Tibial nerve (tissue), 4 donors: ENCODE results near the gene PNPLA5. TPM values are rescaled to one million over a fixed set of nuclear protein-coding genes. Genes with fewer than 3 reads are reported as not detected.

Source experiments
- DNase-seq, 2 donors: peaks; one replicate each; pipeline ENCODE4 v3.0.0-alpha.2; 2019; ENCODE audit warnings: low spot score in 2 of 2
- H3K27ac ChIP-seq, 4 donors: fragments of 200-600 bp; sonication (generic) in 3 of 4; one replicate each; pipeline ENCODE4 v1.5.1; 2017 to 2019; ENCODE audit warnings: mild to moderate bottlenecking in 1 of 4
- H3K27me3 ChIP-seq, 2 donors: fragments of 200-600 bp; sonication (generic) in 1 of 2; one replicate each; pipeline versions ENCODE4 v1.5.1 to v1.6.0; 2017 to 2019
- H3K36me3 ChIP-seq, 3 donors: fragments of 200-600 bp; sonication (generic); one replicate each; pipeline ENCODE4 v1.5.1; 2018 to 2019
- H3K4me1 ChIP-seq, 4 donors: fragments of 200-600 bp; sonication (generic) in 3 of 4; one replicate each; pipeline ENCODE4 v1.5.1; 2017 to 2019
- H3K4me3 ChIP-seq, 4 donors: fragments of 200-600 bp; sonication (generic) in 3 of 4; one replicate each; pipeline ENCODE4 v1.5.1; 2017 to 2019; ENCODE audit warnings: mild to moderate bottlenecking in 1 of 4, moderate library complexity in 1 of 4
- H3K9me3 ChIP-seq, 4 donors: fragments of 200-600 bp; sonication (generic) in 3 of 4; one replicate each; pipeline ENCODE4 v1.5.1; 2017 to 2019
- CTCF ChIP-seq, 5 experiments: fragments of 200-600 bp in 3 of 5; fragments of 450-650 bp in 2 of 5; sonication (generic) in 3 of 5; IDR thresholded peaks; one replicate each; pipeline ENCODE4 v1.5.1; 2016 to 2019; ENCODE audit warnings: antibody characterized with exemption in 5 of 5, mild to moderate bottlenecking in 3 of 5, moderate library complexity in 2 of 5
- EP300 ChIP-seq, 2 donors: sonication (generic); formaldehyde crosslinking; IDR thresholded peaks; one replicate each; pipeline ENCODE4 v1.6.1; 2017; ENCODE audit warnings: antibody characterized with exemption in 2 of 2, mild to moderate bottlenecking in 1 of 2
- POLR2A ChIP-seq, 2 donors: fragments of 450-650 bp; IDR thresholded peaks; one replicate each; pipeline ENCODE4 v1.6.1; 2017; ENCODE audit warnings: antibody characterized with exemption in 2 of 2, mild to moderate bottlenecking in 2 of 2, moderate library complexity in 2 of 2
- WGBS, 2 donors: methylation state at CpG; one replicate each; pipeline ENCODE4 v1.1.5; 2018; 5-methylcytosine and 5-hydroxymethylcytosine counted together
- total RNA-seq, 4 donors: library from RNA; depleted of rRNA; stranded (reverse); fragments of >200 nt; gene quantifications; one replicate each; pipeline ENCODE4 v1.1.0, GENCODE V29; 2016

PNPLA5 gene
- not detected for total RNA-seq

GRCh38 chr22:43891360-43892182 is at the start of gene PNPLA5:
Gene PNPLA5, minus strand, starts transcription at chr22:43892013. Its CDS starts 133 bp downstream, at chr22:43891880.
- Histone ChIP-seq H3K4me3 (no peak within 1 kb of the TSS), H3K27ac (no peak within 1 kb of the TSS), H3K9me3 (no peaks in the 10 kb centered on the region), H3K27me3 (peaks cover 0 to 72% of the 10 kb centered on the region in 2 donors), H3K36me3 (no peaks in the 10 kb centered on the region), H3K4me1 (peaks cover 0 to 12% (median 0%) of the 10 kb centered on the region in 4 donors)
- 2 to 6% methylated on average over 6 to 51 of the region's 72 CpGs for WGBS, 2 donors
- no peak for DNase-seq
- TF ChIP-seq CTCF (IDR thresholded peaks at IDR 0.05) (no peak), EP300 (IDR thresholded peaks at IDR 0.05) (no peak), POLR2A (IDR thresholded peaks at IDR 0.05) (no peak)

GRCh38 chr22:43941449-43941848 is 49.6 kb upstream of the PNPLA5 start:
- Histone ChIP-seq H3K9me3 (peaks cover 0 to 8% (median 0%) of the 10 kb centered on the region in 4 donors), H3K27me3 (peaks cover 0 to 7% of the 10 kb centered on the region in 2 donors), H3K4me1 (no peaks in the 10 kb centered on the region), H3K36me3 (no peaks in the 10 kb centered on the region), H3K4me3 (no peak overlapping the region), H3K27ac (no peak overlapping the region)
- DNase-seq = no peak
- 85 to 86% methylated on average over 6 of the region's 6 CpGs for WGBS, 2 donors
- TF ChIP-seq POLR2A (IDR thresholded peaks at IDR 0.05) (no peak), EP300 (IDR thresholded peaks at IDR 0.05) (no peak), CTCF (IDR thresholded peaks at IDR 0.05) (no peak)

- Histone ChIP-seq H3K4me3 (no peak overlapping the region), H3K27ac (no peak overlapping the region), H3K9me3 (no peaks in the 10 kb centered on the region), H3K4me1 (no peaks in the 10 kb centered on the region), H3K27me3 (no peaks in the 10 kb centered on the region), H3K36me3 (no peaks in the 10 kb centered on the region)
- no peak for TF ChIP-seq POLR2A (IDR thresholded peaks at IDR 0.05)
- no peak for TF ChIP-seq CTCF (IDR thresholded peaks at IDR 0.05)
- no peak for TF ChIP-seq EP300 (IDR thresholded peaks at IDR 0.05)
- DNase-seq = no peak
- 68 to 71% methylated on average over 4 of the region's 4 CpGs for WGBS, 2 donors
Observed at GRCh38 chr22:43931771-43932170, 40.0 kb upstream of the PNPLA5 start.

GRCh38 chr22:43928908-43929307 is 37.1 kb upstream of the PNPLA5 start:
- TF ChIP-seq EP300 (IDR thresholded peaks at IDR 0.05) (no peak), POLR2A (IDR thresholded peaks at IDR 0.05) (no peak), CTCF (IDR thresholded peaks at IDR 0.05) (no peak)
- H3K27me3 ChIP-seq = peaks cover 0 to 15% of the 10 kb centered on the region in 2 donors
- DNase-seq = no peak
- no peak overlapping the region for H3K4me3 ChIP-seq
- 87 to 92% methylated on average over 6 of the region's 6 CpGs for WGBS, 2 donors
- H3K4me1 ChIP-seq = peaks cover 0 to 5% (median 2%) of the 10 kb centered on the region in 4 donors
- peaks cover 0 to 6% (median 0%) of the 10 kb centered on the region in 4 donors for H3K9me3 ChIP-seq
- no peaks in the 10 kb centered on the region for H3K36me3 ChIP-seq
- no peak overlapping the region for H3K27ac ChIP-seq

GRCh38 chr22:43928468-43928867 is 36.7 kb upstream of the PNPLA5 start:
- no peak overlapping the region for H3K4me3 ChIP-seq
- DNase-seq = no peak
- no peak overlapping the region for H3K27ac ChIP-seq
- H3K27me3 ChIP-seq = peaks cover 0 to 15% of the 10 kb centered on the region in 2 donors
- WGBS, 2 donors = 68 to 74% methylated on average over 5 of the region's 5 CpGs
- TF ChIP-seq EP300 (IDR thresholded peaks at IDR 0.05) = no peak
- TF ChIP-seq CTCF (IDR thresholded peaks at IDR 0.05) = no peak
- no peak for TF ChIP-seq POLR2A (IDR thresholded peaks at IDR 0.05)
- no peaks in the 10 kb centered on the region for H3K36me3 ChIP-seq
- H3K9me3 ChIP-seq = peaks cover 0 to 6% (median 0%) of the 10 kb centered on the region in 4 donors
- peaks cover 0 to 10% (median 3%) of the 10 kb centered on the region in 4 donors for H3K4me1 ChIP-seq
